Stimulated activated CD8-positive, alpha-beta memory T cell treated with anti-CD3 and anti-CD28 coated beads, Interleukin-7, amount 100 ng/mL, for 1 hour (primary cell): ENCODE data around the gene TRIM45.
"Not testable (repeated sequence)": the region's sequence is repeated elsewhere in the genome, so short reads cannot be mapped to it uniquely, and the experiment has no call there.

ENCODE experiments used
- DNase-seq, 2 donors: peaks; one replicate each; pipeline ENCODE4 v3.0.0-alpha.2; 2020; ENCODE audit warnings: low read depth in 2 of 2

TRIM45 gene, protein sequence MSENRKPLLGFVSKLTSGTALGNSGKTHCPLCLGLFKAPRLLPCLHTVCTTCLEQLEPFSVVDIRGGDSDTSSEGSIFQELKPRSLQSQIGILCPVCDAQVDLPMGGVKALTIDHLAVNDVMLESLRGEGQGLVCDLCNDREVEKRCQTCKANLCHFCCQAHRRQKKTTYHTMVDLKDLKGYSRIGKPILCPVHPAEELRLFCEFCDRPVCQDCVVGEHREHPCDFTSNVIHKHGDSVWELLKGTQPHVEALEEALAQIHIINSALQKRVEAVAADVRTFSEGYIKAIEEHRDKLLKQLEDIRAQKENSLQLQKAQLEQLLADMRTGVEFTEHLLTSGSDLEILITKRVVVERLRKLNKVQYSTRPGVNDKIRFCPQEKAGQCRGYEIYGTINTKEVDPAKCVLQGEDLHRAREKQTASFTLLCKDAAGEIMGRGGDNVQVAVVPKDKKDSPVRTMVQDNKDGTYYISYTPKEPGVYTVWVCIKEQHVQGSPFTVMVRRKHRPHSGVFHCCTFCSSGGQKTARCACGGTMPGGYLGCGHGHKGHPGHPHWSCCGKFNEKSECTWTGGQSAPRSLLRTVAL

DNA sequence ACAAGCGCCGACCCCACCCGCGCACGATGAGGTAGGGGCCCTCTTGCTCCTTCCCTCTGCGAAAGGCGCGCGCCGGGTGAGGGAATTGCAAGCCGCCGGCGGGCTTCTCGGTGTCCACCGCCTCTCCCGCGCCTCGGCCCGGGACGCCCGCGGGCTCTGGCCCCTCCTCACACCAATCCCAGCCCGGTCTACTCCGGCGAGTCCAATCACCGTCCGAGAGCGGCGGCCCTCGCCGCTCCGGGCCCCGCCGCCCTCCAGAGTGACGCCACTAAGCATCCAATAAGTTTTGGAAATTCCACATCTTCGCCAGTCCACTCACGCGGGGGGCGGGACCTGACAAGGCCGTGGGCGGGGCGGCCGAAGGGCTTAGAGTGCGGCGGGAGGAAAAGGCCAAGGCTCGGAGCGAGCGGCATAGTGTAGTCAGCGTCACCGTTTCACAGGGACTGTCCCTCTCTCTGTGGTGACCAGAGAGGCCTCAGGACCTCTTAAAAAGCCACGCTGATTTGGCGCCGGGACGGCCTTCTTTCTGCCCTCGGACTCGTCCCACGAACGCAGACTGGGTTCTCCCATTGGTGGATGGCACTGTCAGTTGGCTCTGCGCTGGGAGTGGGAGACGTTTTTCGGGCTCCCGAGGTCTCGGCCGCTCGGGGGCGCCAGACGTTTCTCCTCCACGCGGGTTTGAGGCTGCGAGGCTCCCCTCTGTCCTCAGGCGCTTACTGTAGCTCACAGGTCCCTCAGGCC is at the start of gene TRIM45:
Gene TRIM45, minus strand, starts transcription at position 161 of the 741 bp plus-strand sequence. CDS start 548 bp downstream, outside the sequence.
- peak; percentile 56 to 65 for DNase-seq

DNA sequence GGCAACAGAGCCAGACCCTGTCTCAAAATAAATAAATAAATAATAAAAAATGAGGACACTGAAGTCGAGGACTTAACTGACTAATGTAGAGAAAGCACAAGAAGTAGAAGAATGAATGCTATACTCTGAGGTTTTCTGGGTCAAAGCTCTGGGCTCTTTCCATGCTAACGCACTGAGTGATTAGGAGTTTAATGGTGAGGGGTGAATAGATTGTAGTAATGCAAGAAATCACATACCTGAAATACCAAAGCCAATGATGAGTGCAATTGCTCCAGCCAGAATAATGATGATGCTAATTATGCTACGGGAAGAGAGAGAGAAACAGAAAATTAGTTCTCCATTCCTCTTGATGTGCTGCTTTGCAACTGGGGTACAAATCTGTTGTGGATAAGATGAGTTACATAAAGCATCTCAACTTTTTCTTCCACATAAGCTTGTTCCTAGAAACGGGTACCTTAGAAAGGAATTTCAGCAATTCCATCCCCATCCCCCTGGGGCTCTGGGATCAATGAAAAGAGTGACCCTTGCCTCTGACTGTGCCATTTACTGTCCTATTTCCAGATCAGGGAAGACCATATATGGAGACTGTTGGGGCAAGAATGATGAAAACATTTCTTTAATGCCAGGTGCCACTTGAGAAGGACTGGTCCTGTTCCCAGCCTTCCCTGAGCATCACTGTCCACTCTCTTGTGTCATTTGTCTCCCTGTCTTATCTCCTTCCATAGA is 48.5 kb upstream of the TRIM45 start:
- no peak for DNase-seq

DNA sequence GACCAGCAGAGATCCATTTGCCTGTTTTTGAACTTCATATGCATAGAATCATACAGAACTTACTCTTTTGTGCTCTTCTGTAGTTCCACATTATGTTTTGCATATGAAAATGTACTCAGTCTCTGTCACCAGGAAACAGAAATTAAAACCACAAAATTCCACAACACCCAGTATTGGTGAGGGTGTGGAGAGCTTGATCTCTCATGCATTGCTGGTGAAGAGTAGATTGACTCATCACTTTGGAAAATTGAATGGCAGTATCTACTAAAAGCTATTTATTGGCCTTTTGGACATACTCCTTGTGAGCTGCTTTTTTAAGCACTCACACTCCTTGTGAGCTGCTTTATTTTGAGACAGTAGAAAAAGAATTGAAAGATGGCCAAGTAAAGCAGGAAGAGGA is 45.9 kb upstream of the TRIM45 start:
- no peak for DNase-seq

DNA sequence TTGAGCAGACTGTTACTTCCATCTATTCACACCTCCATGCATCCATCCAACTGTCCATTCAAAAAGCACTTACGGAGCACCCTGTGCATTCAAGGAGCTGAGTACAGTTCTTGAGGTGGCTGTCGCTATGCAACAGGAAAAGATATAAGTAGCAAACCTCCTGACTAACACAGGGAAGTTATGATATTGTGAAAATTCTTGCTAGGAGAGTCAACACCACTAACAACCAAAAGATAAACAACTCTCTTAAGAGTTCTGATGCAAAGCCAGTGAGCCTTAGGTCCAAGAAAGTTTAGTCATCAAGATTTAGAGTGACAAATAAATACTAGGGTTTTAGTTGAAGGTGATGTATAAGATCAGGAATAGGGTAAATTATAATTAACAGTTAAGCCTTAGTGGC is 44.5 kb upstream of the TRIM45 start:
- DNase-seq = no peak

DNA sequence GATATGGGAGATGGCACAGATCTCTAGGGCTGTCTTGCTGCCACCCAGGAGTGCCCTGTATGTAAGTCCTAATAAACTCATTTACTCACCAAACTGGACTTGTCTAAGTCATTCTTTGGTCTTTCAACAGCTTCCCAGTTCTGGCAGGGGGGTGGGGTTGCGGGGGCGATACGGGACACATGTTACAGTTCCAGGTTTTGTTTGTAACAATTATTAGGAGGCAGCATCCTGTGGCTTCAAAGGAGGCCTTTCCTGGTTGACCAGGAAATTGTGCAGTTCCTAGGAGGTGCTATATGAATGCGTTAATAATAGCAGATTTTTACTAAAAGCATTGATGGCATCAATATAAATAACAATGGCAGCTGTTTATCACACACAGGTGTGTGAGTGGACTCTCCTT is 42.7 kb upstream of the TRIM45 start:
- no peak for DNase-seq

DNA sequence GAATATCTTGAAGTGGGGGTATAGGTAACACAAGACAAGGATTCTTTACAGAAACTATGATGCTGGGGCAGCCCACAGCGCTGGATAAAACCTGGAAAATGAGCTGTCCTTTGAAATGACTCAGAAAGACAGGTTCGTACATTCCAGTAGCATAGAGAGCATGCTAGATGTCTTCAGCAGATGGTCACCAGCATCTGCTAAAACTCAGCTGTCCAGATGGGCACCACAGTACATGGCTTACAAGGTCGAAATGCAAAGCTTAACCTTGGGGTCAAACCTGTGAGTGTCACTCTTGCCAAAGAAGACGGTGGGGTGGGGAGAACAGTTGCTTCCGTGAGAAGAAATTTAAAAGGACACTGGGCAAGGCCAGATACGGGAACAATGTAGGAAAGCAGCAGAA is 41.3 kb upstream of the TRIM45 start:
- DNase-seq = no peak

DNA sequence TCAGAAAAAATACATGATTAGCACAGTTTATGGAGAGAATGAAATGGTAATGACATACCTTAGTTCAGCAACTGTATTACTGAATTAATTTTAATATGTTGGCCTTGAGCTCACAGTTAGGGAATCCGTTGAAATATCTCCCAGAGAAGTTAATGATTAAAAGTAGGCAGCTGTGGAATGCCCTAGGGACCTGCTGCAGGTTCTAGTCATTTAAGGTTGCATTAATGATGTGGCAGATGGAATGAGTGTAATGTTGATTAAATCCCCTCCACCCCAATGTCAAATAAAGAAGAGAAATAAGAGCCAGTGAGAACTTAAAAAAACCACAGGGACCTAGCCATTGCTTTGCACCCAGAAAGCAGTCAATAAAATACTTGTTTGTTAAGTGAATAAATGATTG is 40.3 kb upstream of the TRIM45 start:
- DNase-seq = no peak

DNA sequence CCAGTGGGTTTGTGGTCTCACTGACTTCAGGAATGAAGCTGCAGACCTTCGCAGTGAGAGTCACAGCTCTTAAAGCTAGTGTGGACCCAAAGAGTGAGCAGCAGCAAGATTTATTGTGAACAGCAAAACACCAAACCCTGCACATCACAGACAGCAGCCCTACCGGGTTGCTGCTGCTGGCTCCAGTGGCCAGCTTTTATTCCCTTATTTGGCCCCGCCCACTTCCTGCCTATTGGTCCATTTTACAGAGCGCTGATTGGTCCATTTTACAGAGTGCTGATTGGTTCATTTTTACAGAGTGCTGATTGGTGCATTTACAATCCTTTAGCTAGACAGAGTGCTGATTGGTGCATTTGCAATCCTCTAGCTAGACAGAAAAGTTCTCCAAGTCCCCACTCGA is 29.8 kb upstream of the TRIM45 start:
- not testable (repeated sequence) for DNase-seq

DNA sequence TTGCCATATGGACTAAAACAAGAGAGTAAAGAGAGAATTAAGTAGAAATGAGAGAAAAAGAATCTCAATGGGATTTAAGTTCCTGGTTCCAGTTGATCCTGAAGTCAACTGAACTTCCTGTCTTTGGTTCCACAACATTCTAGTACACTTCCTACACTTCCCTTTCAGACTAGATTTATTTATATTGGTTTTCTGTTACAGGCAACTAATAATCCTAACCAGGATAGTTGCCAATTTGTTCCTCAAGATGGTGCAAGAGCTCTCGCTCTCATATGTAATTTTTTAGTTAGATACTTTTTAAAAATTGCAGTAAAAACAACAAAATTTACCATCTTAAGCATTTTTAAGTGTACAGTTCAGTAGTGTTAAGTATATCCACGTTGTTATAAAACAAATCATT is 28.8 kb upstream of the TRIM45 start:
- DNase-seq = no peak

DNA sequence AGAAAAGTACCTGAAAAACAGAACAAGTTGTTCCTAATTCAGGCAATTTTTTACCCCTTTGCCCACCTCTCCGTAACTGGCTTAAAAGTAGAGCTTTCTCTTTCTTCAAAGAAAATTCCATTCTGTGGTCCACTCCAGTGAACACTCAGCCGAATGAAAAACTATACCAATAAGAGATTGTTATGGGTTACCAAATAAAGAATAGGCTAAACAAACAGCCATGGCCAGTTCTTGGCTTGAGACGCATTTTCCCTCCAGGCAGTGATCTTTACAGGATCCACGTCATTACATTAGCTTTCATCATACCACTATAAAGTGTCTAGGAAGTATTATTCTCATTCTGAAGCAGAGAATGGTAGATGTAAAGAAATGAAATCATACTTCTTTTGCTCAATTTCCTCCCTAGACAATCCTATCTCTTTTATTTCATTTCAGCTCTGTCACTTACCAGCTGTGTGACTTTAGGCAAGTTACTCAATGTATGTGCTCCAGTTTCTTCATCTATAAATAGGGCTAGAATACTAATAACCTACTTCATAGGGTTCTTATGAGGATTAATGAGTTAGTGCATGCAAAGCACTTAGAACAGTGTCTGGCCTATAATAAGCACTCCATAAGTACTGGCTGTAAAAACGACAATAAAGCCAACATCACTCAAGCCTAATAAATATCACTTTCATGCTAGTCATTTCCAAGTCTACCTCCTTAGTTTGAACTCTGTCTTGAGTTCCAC is 26.5 kb upstream of the TRIM45 start:
- DNase-seq = no peak

DNA sequence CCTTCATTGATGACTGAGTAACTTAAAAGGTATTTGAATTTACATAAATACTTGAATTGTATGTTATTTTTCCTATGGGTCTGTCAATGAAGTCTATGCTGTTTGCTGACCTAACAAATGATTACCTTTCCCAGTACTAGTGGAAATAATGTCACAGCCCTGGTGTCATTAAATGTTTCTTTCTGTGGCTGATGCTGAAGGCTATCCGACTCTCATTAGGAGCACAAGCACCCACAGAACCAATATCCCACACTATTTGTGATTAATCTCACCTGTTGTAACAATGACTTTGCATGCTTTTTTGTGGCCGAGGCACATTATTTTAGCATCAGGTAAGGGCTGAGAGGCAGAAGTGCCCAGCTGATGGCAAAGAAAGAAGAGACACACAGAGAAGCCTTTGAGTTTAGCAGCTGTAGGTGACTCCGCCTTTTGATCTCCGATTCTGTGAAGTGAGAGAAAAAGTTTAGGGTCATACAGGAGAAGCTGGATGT is 25.8 kb upstream of the TRIM45 start:
- DNase-seq = no peak

DNA sequence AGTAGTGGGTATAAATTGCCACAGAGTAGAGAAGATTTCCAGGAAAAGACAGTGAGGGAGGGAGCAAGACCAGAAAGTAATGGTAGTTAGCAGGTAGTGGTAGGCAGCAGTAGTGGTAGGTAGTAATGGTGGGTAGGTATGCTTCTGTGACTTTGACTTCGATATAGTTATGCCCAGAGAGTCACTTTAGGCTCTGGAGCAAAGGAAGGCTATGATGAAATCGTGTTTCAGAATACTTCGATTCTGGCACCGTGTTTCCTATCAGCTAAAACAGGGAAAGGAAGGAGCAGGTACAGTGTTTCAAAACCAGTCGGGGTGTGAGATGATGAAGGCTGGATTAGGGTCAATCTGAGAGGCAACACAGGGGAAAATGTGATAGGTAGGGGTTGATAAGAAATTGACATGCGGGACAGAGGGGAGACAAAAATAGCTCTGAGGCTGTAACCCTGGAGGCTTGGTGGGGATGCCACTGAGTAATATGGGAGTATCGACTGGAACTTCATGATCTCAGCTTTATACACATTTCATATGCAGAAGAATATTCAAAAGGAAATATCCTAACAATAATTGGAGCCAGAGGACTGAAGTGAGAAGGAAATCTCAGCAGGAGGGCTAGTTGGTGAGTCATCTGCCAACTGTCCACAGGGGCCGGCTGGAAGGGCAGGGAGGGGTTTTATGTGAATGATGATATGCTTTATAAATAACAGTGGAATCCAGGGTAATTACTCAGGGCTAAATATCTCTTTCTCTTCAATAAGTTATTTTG is 25.2 kb upstream of the TRIM45 start:
- no peak for DNase-seq

DNA sequence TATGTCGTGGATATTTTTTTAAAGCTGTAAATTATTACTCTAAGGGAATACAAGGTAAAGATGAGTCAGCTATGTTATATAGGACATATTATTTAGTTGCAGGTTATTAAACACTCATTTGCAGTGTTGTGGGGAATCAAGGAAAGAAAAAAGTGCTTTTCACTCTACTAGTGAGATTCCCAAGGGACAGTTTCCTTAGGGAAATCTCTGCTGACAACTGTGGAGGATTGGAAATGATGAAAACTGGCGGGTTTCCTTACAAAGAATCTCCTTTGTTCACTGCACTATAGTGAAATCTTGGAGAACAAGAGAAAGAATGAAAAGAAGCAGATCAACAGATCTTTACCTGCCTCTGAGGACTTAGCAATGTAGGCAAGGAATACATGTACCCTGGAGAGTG is 24.5 kb upstream of the TRIM45 start:
- no peak for DNase-seq

DNA sequence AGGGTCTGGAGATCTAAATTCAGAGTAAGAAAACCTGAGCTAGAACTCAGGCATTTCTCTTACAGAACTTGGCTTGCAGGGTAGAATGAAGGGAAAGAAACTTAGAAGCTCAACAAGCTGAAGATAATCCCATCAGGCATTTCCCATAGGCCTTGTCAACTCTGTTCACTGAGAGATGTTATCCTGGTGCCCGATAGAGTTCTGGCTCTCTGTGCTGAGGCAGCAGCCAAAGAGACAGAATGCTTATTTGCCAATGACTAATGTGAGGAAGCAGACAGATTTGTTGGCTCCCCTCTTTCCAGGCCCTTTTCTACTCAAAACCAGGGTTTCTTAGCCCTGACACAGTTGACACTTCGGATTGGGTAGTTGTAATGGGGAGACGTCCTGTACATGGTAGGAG is 22.3 kb upstream of the TRIM45 start:
- no peak for DNase-seq

DNA sequence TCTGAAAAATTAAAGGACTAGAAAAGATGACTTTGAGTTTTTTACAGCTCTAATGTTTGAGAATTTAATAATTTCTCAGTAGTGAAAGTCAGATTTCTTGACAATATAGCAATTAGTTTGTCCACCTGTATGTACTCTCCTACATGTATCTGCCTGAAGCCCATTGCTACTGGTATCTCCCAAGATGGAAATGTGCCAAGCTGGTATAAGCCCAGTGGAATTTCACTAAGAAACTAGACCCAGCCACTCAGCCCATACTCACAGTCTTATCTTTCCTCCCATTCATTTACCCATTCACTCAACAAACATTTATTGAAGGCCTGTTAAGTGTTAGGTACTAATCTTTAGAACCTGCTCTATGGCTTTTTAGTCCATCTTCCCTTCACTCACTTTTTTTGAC is 21.6 kb upstream of the TRIM45 start:
- no peak for DNase-seq

DNA sequence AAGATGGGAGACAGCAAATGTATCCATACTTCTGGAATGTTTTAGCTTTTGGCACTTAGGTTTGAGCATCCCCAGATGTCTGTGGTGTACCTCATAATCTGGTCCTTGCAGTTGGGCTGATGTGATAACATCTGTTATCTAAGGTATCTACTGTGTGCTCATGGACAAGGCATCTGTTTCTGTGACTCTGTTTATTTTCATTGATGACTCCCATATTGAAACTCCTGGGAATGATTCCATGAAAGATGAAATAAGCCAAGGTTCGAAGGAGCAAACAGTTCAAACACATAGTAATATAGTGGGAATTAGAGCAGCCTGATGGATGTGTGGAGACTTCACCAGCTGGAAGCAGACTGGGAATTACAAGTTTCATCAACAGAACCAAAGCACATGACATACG is 20.7 kb upstream of the TRIM45 start:
- no peak for DNase-seq

DNA sequence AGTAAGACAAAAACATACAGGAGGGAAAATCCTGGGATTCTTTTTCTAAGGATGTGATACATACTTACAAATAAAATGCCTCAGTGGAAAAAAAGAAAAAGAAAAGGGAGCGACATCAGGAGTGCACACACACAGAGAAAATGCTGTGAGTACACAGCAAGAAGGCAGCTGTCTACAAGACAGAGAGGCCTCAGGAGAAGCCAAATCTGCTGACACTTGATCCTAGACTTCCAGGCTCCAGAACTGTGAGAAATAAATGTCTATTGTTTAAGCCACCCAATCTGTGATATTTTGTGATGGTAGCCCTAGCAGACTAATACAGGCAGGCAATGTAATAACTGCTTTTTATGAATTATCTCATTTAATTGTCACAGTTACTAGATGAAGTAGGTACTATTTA is 17.0 kb upstream of the TRIM45 start:
- no peak for DNase-seq

DNA sequence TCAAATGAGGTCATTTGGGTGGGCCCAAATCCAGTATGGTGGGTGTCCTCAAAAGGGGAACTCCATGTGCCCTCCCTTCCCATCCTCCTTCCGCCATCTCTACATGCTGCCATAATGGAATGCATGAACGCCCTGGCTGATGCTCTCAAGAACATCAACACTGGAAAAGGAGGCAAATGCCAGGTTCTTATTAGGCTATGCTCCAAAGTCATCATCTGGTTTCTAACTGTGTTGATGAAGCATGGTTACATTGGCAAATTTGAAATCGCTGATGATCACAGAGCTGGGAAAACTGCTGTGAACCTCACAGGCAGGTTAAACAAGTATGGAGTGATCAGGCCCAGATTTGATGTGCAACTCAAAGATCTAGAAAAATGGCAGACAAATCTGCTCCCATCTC is 16.6 kb upstream of the TRIM45 start:
- DNase-seq = no peak

DNA sequence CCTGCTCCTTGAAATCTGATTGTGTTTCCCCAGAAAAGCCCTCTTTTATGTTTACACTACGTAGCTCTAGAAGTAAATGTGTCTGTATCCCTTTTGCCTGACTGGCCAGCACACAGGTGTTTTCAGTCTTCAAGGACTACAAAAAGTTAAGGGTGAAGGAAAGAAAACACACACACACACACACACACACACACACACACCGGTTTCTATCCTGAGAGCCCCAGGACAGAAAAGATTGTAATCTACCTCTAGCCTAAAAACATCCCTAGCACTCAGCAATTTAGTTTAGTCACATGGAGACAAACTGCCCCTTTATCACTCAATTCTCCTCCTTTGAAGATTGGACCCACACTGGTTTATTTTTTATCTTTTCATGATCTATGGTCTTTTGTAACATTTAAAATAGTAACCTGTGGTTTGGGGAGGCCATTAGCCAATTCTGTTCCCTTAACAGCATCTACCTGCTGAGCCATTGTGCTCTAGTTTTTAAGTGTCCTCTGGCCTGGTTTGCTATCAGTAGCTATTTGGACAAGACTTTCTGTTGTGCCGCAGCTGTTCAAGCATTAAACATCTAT is 15.8 kb upstream of the TRIM45 start:
- DNase-seq = no peak

DNA sequence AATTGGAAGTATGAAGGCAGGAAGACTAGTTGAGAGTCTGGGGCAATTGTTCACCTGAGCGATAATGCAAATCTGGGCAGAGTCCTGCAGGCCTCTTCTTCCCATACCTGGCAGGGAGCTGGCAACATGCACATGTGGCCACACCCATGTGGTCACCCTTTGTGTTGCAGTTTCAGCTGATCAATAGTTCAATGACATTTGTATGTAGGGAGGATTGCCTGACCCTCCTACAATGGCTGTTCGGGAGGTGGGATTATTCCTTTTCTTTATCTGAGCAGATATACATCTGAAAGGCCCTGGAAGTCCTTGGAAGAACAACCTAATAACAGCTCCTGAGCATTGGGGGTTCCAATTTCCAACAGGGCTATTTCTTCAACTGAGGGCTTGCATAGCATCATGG is 15.2 kb upstream of the TRIM45 start:
- DNase-seq = no peak
